Putamen (tissue), 1 donor: Measurements from ENCODE around the gene BARHL2.

ENCODE experiments used
- DNase-seq: peaks from one replicate; pipeline ENCODE4 v3.0.0-alpha.2; 2016; ENCODE audit warnings: low spot score

Gene BARHL2

DNA sequence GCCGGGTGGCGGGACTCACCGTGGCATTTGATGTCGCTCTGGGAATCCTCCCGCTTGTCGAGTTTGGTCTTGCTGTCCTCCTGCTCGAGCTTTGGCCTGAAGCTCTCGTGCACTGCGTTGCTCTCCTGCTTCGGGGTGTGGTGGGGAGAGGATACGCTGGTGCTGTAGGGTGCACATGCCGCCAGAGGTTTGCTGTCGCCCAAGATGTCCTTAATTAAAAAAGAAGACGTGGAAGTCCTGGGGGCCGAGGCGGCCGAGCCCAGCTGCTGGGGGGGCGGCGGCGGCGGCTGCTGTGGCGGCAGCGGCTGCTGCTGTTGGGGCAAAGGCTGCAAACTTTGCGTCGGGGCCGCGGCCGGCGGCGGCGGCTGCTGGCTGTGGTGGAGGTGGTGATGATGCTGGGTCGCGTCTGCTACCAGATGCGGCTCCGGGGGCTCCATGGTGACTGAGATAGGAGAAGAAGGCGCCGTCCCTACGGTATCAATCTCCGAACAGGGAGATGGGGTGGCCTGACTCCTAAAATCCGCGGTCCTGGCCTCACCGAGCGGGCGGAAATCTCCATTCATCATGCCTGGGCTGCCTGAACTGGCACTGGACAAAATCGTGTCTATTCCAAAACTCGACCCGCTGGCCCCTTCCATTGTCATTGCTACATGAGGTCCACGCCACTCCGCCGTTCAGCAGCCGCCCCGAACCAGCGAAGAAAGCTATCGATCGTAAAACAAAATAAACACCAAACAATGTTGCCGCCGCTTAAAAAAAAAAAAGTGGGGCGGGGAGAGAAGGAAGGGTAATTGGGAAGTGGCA is at the start of gene BARHL2:
BARHL2 (minus strand) TSS at position 751 of the 804 bp plus-strand sequence; CDS start at position 644, 107 bp downstream.
- DNase-seq: no peak

GRCh38 chr1:90763930-90764329 is 46.8 kb upstream of the BARHL2 start:
- no peak for DNase-seq

DNA sequence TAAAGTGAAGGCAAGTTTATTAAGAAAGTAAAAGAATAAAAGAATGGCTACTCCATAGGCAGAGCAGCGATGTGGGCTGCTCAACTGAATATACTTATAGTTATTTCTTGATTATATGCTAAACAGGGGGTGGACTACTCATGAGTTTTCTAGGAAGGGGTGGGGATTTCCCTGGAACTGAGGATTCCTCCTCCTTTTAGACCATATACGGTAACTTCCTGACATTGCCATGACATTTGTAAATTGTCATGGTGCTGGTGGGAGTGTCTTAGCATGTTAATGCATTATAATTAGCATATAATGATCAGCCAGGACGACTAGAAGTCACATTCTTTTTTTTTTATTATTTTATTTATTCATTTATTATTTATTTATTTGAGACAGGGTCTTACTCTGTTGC is 46.4 kb upstream of the BARHL2 start:
- DNase-seq: no peak

DNA sequence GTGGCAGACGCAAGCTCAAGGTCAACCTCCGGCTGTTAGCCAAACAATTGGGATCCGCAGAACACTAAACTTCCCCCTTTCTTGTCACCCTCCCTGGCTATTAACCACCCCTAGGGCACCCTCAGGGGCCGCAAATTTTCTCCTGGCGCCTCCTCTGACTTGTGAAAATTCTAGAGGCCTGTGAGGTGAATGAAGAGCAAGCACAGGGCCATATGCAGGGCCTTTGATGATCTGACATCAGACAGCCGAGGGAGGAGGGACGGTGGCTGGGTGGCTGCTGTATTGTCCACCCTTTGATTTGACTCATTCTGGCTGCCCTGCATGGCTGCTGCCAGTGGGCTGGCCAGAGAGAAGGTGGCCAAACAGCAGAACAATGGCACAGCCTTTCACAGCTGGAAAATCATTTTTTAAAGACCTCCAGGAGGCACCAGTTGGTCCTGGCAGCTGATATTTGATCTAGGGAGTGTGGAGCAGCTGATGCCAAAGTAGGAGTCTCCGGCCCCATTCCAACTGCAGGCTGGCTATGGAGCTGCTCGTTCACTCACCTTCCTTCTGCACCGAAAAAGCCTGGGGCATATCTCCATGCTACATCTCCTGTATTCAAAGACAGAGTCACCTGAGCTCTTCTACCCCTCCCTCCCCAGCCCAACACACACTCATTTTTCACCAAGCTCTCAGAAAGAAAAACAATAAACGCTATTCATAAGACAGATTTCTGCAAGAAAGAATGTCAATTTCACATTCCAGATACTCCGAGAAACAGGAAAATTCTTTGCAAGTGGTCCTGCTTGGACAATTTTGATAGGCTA is 44.9 kb upstream of the BARHL2 start:
- DNase-seq: no peak

GRCh38 chr1:90761156-90761555 is 44.1 kb upstream of the BARHL2 start:
- no peak for DNase-seq

DNA sequence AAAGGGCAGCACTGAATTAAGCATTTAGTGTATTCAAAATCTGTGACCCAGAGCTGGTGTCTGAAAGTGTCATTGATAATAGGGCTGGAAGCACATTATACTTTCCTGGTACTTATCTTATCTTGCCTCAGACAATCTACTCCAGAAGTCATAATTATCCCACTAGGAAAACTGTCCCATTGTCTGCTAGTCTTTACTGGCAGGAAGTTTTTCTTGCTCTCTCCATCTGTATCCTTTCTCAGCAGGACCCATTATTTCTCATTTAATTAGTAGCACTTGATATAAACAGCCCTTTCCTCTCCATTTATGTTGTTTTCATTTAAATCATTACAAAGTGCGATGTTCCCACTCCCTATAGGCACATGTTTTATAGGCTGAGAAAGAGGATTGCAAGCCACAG is 36.5 kb upstream of the BARHL2 start:
- no peak for DNase-seq

DNA sequence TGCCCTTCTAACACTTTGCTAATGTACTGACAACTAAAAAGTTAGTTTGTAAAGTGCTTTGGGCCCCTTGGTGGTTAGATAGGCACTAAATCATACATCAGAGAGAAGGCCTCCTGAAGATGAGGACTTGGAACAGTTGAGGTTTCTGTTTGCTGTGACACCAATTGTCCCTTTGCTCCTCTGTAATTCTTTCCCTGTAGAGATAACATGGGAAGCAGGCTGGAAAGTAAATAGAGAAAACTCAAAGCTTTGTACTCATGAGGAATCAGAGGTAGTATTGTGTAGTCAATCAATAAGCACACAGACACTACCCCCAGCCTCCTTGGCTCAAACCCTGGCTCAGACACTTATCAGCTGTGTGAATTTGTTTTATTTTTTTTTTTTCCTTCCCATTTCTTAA is 31.6 kb upstream of the BARHL2 start:
- no peak for DNase-seq

DNA sequence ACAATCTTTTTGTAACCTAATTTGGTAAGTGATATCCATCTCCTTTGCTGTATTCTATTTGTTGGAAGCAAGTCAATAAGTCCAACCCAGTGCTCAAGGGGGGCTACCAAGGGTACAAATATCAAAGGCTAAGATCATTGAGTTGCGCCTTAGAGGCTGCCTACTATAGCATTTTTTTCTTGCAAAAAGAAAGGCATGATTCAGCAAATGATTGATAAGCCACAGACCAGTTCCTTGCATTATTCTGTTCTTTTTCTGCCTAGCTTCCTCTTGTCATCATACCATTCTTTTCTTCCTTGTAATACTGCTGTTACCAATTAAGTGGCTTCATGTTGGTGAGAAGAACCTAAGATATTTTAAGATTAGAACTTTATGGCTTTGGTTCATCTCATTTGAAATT is 29.8 kb upstream of the BARHL2 start:
- DNase-seq: no peak

GRCh38 chr1:90745972-90746371 is 28.9 kb upstream of the BARHL2 start:
- DNase-seq: no peak

DNA sequence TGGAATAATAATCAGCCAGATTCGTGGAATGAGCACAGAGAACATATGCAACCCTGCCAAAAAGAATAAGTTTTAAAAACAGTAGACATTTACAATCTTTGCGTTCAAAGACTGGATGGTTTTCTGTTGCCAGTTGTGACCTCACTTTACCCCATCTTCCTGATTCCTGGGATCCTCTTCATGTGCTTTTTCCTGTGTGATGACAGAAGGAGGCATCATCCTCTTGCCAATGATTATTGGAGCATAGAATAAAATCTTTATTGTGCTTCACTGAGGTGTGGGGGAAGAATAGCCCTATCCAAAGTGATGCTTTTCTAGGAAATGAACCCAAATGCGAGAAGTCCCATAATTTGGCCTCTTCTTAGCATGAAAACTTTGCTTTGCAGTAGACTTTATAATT is 15.0 kb upstream of the BARHL2 start:
- no peak for DNase-seq

DNA sequence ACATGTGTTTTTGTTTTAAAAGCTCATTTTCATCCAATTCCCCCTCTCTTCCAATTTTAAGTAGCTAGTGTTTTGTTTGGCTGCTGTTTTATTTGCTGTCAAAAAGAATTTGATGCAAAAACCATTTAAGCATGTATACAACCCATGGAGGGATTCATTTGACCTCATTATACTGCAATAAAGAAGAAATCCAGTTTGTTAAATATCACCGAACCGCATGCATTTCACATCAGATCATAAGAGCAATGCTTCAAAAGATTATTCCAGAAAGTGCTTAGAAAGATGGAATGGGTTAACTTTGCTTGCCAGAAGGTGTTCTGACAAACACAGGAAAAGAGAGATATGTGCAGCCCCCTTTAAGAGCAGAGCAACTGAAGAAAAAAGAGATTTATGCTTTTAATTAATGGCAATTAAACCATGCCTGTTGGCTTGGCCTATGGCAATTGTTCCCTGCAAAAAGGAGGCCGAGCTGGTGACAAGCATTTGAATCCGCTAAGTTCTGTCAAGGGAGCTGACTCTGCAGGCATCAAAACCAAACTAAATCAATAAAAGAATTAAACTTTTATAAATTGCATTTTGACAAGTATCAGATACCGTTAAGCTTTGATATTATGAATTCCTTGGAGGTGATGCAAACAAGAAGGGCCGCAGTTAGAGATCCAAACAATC is 14.4 kb upstream of the BARHL2 start:
- DNase-seq: no peak

- DNase-seq: no peak
These were observed 13.3 kb upstream of the BARHL2 start for GRCh38 chr1:90730243-90731022.

DNA sequence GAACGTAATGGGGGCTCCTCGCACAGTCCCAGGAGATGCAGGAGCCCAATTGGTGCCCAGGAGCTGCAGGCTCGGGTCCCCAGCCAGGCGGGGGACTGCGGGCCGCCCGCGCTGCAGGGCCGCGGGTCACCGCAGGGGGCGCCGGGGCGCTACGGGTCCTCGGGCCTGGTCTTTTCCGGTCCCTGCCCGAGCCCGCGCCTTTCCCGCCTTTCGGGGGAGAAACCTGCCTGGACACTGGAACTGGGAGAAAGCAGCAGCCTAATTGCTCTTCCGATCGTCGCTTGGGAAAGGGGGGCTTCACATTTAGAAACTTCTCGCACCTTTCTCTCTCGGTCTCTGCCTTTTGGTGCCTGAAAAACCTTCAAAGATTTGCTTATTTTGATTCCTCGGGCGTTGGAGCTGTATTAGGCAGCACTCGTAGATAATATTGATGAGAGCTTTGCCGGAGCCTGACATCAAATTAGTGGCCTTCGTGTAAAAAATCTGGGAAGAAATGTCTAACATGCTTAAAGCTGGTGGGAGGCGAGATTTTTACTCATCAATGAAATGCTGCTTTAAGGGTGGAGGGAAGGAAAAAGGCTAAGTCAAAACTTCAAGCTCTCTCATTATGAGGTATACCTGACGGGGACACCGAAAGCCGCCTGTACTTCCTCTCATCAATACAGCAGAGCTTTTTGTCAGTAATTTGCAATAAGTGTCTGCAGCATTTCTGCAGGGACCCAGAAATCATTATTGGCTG is 12.6 kb upstream of the BARHL2 start:
- no peak for DNase-seq

DNA sequence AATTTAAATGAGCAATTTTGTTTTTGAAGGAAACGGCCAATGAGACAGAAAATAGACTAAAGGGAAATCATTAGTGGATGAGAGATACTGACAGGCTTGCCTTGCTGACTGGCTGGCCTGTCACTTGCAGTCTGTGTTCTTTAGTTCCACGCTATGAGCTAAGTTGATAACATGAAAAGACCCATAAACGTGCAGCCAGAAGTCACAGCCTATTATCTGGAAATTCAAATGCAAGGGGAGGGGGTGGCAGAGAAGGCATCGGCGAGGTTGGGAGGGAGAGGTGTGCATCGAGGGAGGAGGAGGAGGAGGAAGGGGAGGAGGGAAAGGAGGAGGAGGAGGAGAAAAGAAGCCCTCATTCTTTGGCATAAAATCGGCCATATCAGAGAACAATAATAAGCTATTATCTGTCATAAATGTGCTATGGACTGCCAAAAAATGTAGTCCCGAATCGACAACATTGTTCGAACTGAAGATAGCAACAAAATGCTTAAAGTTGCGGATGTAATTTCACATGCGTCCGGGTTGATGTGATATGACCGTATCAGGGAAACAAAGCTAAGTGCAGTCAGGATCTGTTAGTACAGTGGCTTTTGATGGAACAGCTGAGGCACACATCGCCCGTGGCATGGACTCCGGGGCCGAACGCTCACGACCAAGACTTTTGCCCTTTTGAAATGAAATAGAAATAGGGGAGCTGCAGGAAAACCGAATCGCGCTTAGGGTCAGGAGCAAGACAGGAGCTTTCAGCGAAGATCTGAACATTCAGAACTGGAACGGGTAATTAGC is 11.6 kb upstream of the BARHL2 start:
- DNase-seq: no peak

GRCh38 chr1:90727917-90728501 is 10.9 kb upstream of the BARHL2 start:
- DNase-seq: no peak

DNA sequence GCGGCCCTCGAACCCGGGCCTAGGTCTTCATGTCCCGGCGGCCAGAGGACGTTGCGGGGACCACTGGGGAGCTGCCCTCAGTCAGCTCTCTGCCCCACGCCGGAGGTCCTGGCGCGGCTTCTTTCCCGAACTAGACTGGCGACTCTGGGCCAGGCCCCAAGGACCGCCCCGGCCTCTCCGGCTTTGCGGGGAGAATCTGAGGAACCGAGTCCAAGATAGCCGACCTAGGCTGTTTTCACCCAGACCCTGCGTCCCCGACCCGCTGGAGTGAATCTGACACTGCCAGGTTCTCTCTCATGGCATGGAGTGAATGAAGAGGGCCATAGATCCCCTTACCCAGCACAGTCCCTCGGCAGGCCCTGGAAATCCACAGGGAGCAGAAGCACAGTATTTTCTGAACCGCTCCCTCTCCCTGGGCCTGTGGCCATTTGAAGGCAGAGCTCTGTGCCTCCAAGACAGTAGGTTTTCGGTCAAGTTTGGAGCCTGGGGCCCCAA is 9.9 kb upstream of the BARHL2 start:
- no peak for DNase-seq

DNA sequence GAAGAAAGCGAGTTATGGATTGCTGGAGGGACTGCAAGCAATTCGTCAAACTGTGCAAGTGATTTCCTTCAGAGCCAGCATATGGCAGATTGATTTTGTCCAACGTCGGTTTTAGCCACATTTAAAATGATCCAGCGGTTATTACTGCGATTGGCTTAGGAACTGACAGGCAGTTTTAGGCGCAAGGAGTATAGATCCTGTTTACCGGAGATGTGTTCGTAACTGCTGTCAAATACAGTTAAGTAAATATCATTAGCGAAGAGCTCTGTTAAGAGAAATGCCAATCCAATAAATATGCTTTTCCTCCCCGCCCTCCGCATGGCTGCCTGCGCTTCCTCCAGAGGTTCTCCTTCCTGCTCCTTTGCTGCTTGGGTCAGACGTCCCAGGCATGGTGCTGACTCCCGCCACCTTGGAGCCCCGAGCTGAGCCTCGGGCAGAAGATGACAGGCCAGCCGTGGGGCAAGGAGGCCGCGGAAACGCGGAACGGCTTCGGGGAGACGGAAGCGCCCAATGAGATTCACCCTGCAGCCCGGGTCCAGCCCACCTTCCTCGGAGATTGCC is 9.4 kb upstream of the BARHL2 start:
- no peak for DNase-seq

GRCh38 chr1:90725657-90726424 is 8.7 kb upstream of the BARHL2 start:
- DNase-seq: no peak
